SK-MEL-5 (cell line): ENCODE results near the gene SMIM44. TPM values are rescaled to one million over a fixed set of nuclear protein-coding genes. Genes with fewer than 3 reads are reported as not detected.

Experiments used
- DNase-seq: peaks from one replicate; pipeline ENCODE4 v3.0.0-alpha.2; 2016; ENCODE audit warnings: low read depth, low spot score
- in situ Hi-C: cut with HindIII; loops from 2 replicates; pipeline ENCODE4 v1.10.0; 2016; ENCODE audit warnings: low sequenced_read_pairs, high pct_unique_total_duplicates, low pct_unique_long_range_greater_than_20kb
- small RNA-seq, 2 experiments: library from RNA; depleted of rRNA; stranded (forward); fragments of <200 nt; gene quantifications; one replicate each; pipeline ENCODE3, GENCODE V24; 2014
- total RNA-seq: library from RNA; depleted of rRNA; stranded (reverse); fragments of >200 nt; shearing (Covaris generic); gene quantifications from 2 replicates; pipeline ENCODE4 v1.2.3, GENCODE V29; 2014; rRNA removed

The SMIM44 gene
- total RNA-seq, 1 experiment from 2014 or later, result not detected

DNA sequence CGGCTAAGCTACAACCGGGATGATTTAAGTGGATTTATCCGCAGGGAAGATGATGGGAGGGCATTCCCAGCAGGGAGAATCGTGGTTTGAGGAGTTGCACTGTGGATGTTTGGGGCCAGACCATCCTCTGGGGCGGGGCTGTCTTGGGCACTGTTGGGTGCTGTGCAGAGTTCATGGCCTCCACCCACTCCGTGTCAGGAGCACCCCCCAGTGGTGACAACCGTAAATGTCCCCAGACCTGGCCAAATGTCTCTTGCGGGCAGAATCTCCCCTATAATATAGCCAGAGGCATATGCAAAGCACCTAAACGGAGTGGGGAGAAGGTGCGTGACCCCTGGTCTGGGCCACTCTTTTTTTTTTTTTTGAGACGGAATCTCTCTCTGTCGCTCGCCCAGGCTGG, 43.2 kb downstream of the SMIM44 start:
- DNase-seq, result peak; percentile 69
- in situ Hi-C loops, result no loop called here

DNA sequence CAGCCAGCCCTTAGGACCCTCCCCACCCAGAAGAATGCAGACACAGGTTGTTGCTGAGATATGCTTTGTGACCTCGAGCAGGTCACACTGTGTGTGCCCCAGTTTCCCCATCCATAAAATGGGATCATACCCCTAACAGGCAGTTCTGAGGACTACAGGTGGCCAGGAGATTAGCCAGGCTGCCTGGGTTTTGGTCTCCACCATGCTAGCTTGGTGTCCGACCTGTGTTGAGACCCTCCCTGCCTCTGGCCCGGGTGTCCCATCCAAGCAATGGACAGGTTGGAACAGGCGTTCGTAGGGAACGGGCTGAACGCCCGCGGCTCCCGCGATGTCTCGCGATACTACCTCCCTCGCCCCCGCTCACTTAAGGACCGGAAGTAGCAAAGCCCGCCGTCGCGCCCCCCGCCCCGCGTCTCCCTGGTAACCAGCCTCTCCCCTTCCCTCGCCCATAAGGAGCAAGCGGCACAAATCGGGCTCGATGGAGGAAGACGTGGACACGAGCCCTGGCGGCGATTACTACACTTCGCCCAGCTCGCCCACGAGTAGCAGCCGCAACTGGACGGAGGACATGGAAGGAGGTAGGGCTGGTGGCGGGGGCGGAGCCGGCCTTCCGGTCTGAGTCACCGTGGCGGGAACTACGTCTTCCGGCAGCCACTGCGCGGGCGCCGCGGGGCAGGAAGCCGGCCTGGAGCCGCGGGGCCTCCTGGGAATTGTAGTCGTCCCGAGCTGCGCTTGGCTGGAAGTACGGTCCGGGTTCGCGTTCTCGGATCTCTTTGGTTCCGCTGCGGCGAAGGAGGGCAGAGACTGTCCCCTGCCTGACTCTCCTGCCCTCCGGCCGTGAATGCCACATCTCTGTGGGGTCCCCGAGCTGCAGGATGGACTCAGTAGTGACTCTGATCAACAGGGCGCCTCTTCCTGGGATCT, 48.3 kb downstream of the SMIM44 start:
- in situ Hi-C loops, result no loop called here
- DNase-seq, result peak; percentile 93

DNA sequence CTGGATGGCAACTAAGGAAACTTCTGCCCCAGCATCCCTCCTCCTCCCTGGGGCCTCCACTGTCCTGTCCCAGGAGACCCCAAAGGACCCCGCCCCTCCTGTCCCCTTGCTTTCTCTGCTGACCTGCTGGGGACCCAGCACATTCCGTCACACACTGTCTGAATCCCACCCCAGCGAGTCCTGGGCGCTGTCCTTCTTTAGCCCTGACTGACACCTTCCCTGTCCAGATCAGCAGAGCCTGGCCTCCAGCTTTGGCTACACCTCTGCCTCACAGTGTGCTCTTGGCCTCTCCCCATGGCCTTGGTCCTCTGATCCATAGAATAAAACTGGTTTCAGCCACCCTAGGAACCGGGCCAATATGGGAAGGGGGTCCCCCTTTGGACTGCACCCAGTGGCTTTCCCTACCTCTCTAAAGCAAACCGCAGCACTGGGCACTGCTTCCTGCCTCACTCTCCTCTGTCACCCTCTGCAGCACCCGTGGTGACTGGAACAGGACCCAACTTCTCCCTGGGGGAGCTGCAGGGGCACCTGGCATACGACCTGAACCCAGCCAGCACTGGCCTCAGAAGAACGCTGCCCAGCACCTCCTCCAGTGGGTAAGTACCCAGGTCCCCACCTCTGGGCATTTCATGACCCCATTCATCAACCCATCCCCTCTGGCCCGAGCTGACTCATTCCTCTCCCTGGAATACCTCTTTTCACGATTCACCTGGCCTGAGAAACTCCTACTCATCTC, 49.3 kb downstream of the SMIM44 start:
- in situ Hi-C loops, result no loop called here

DNA sequence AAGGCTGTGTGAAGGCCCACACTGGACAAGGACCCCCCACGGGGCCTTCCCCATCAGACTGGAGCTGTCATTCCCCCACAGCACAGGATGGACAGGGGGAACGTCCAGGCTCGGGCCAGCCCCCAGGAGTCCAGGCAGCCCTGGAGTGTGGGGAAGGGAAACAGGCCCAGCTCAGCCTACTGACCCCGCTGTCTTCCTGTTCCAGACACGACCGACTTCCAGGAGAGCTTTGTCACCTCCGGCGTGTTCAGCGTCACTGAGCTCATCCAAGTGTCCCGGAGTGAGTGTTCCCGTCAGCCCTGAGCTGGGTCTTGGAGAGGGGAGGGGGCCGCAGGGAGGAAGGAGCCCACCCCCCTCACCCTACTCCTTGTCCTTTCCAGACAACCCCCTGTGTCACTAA, 49.9 kb downstream of the SMIM44 start:
- in situ Hi-C loops, result no loop called here
- DNase-seq, result no peak

More for the DNA sequence above, 49.3 kb downstream of the SMIM44 start:
- no peak for DNase-seq

Small RNAs within 50 kb of the gene (small RNA-seq; reads per million reads assigned to genes)
- 0 reads per million in 2 experiments for gene RF00212

Other genes starting within 250 kb of the SMIM44 start
- gene NFIC, start 116.9 kb downstream of the SMIM44 start, total RNA-seq, result 4.8 and 5.8 TPM in 2 replicates
- not detected in 2 replicates for gene SMIM24, start 2.9 kb downstream of the SMIM44 start, total RNA-seq
- 13.1 and 13.4 TPM in 2 replicates for gene DOHH, start 17.2 kb upstream of the SMIM44 start, total RNA-seq
- gene FZR1, start 22.9 kb upstream of the SMIM44 start, total RNA-seq, result 22.6 and 26.9 TPM in 2 replicates
- gene TEKTIP1, start 55.7 kb upstream of the SMIM44 start, total RNA-seq, result not detected in 2 replicates
- gene MFSD12, start 74.1 kb upstream of the SMIM44 start, total RNA-seq, result 2,457 and 2,669 TPM in 2 replicates
- 550 and 588 TPM in 2 replicates for gene HMG20B, start 89.5 kb upstream of the SMIM44 start, total RNA-seq
- gene GIPC3, start 102.0 kb upstream of the SMIM44 start, total RNA-seq, result 0.29 and 0.45 TPM in 2 replicates
- 0.16 and 0.27 TPM in 2 replicates for gene TBXA2R, start 123.4 kb upstream of the SMIM44 start, total RNA-seq
- gene CACTIN, start 143.3 kb upstream of the SMIM44 start, total RNA-seq, result 15.2 and 16.6 TPM in 2 replicates
- 4.9 and 6.7 TPM in 2 replicates for gene PIP5K1C, start 217.0 kb upstream of the SMIM44 start, total RNA-seq
- gene TJP3, start 224.9 kb upstream of the SMIM44 start, total RNA-seq, result 0.13 and 0.21 TPM in 2 replicates